Measurements from ENCODE around the gene MMP19. TPM values are rescaled to one million over a fixed set of nuclear protein-coding genes. Genes with fewer than 3 reads are reported as not detected.

The MMP19 gene
- total RNA-seq, 1 donor from 2014 or later, result 0.53 TPM

DNA sequence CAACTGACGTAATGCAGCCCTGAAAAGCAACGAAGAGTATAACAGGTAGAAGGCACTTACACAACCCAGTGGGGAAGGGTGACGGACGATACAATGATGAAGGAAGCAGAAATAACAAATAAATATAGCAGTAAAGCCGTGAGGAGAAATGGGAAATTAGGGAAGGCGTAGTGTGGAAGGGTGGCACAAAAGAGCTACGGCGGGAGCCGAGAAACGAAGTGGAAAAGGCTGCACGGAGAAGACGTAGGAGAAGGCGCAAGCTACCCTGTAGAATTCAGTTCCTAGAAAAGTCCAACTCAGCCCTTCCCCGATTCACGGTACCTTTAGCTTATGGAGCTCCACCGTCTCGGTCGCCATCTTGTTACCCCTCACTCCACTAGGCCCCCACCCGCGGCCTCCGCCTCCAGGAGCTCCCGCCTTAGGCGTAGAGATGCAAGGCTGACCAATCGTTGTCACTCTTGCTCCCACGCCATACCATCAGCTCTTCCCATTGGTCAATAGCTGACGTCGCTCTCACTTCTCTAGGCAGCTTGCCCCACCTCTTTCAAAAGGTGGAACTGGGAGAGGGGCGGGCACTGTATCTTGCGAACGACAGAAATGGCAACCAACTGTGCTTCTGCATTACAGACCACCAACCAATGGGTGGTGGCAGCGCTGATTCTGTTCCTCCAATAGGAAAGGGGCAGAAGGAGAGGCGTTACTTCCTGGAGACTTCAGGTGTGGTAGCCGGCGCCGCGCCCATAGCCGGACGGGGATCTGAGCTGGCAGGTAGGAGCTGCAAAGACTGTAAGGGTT lies 25.2 kb downstream of the MMP19 start, which contains the start of the genes ORMDL2 and SARNP:
TSS of gene ORMDL2 (plus strand) at position 697 of the 795 bp plus-strand sequence. CDS start 959 bp downstream, outside the sequence.
TSS of gene SARNP (minus strand) at position 380 of the 795 bp plus-strand sequence. CDS start at position 357, 23 bp downstream.
- Histone ChIP-seq H3K27me3 (ENCODE audit: control insufficient read depth, insufficient read depth, low read length) (no peaks in the 10 kb centered on the region), H3K4me3 (ENCODE audit: low read depth, low read length) (peak within 1 kb of the TSS; percentile 92), H3K36me3 (ENCODE audit: control insufficient read depth, insufficient read depth, low read length) (peaks cover 21% of the 10 kb centered on the region)
- DNase-seq (ENCODE audit: low read depth) (peak; percentile 100), FAIRE-seq (peak; percentile 66)
- TF ChIP-seq, protein P1, sequence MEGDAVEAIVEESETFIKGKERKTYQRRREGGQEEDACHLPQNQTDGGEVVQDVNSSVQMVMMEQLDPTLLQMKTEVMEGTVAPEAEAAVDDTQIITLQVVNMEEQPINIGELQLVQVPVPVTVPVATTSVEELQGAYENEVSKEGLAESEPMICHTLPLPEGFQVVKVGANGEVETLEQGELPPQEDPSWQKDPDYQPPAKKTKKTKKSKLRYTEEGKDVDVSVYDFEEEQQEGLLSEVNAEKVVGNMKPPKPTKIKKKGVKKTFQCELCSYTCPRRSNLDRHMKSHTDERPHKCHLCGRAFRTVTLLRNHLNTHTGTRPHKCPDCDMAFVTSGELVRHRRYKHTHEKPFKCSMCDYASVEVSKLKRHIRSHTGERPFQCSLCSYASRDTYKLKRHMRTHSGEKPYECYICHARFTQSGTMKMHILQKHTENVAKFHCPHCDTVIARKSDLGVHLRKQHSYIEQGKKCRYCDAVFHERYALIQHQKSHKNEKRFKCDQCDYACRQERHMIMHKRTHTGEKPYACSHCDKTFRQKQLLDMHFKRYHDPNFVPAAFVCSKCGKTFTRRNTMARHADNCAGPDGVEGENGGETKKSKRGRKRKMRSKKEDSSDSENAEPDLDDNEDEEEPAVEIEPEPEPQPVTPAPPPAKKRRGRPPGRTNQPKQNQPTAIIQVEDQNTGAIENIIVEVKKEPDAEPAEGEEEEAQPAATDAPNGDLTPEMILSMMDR (IDR thresholded peaks at IDR 0.05; ENCODE audit: insufficient read depth, low read length, severe bottlenecking), result no peak

DNA sequence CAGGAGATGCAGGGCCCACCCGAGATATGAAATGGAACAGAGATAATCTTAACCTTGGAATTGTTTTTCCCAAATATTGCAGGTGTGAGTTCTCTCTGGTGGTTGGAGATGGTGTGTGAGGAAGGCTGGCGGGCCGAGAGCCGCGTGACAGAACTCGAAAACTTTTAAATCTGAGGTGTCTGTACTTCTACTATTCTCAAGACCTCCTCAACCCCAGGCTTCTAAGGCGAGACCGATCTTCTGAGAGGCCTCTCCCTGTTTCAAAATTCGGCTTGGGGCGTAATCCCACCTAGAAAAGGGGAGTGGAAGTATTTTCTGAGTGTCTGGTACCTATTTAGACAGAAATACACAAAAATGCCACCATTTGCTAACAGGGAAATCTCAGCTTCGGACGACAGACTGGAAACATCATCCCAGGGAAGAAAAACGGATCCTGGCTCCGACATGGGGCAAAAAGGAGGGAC lies 25.8 kb downstream of the MMP19 start:
- no peaks in the 10 kb centered on the region for H3K27me3 ChIP-seq (ENCODE audit: control insufficient read depth, insufficient read depth, low read length)
- no peak for DNase-seq (ENCODE audit: low read depth)
- no peak for FAIRE-seq
- peaks cover 17% of the 10 kb centered on the region for H3K36me3 ChIP-seq (ENCODE audit: control insufficient read depth, insufficient read depth, low read length)
- TF ChIP-seq, protein P1 (IDR thresholded peaks at IDR 0.05; ENCODE audit: insufficient read depth, low read length, severe bottlenecking), result no peak
- H3K4me3 ChIP-seq (ENCODE audit: low read depth, low read length), result peak overlapping the region; percentile 92

GRCh38 chr12:55815473-55815872 lies 27.3 kb downstream of the MMP19 start:
- H3K4me3 ChIP-seq (ENCODE audit: low read depth, low read length), result no peak overlapping the region
- H3K36me3 ChIP-seq (ENCODE audit: control insufficient read depth, insufficient read depth, low read length), result peaks cover 12% of the 10 kb centered on the region
- DNase-seq (ENCODE audit: low read depth) (no peak), FAIRE-seq (no peak)
- no peaks in the 10 kb centered on the region for H3K27me3 ChIP-seq (ENCODE audit: control insufficient read depth, insufficient read depth, low read length)
- TF ChIP-seq, protein P1 (IDR thresholded peaks at IDR 0.05; ENCODE audit: insufficient read depth, low read length, severe bottlenecking), result no peak

GRCh38 chr12:55814257-55814656 lies 28.5 kb downstream of the MMP19 start:
- FAIRE-seq (no peak), DNase-seq (ENCODE audit: low read depth) (no peak)
- Histone ChIP-seq H3K4me3 (ENCODE audit: low read depth, low read length) (no peak overlapping the region), H3K27me3 (ENCODE audit: control insufficient read depth, insufficient read depth, low read length) (no peaks in the 10 kb centered on the region), H3K36me3 (ENCODE audit: control insufficient read depth, insufficient read depth, low read length) (peaks cover 4% of the 10 kb centered on the region)
- TF ChIP-seq, protein P1 (IDR thresholded peaks at IDR 0.05; ENCODE audit: insufficient read depth, low read length, severe bottlenecking), result no peak

- Histone ChIP-seq H3K27me3 (ENCODE audit: control insufficient read depth, insufficient read depth, low read length) (no peaks in the 10 kb centered on the region), H3K36me3 (ENCODE audit: control insufficient read depth, insufficient read depth, low read length) (peaks cover 3% of the 10 kb centered on the region), H3K4me3 (ENCODE audit: low read depth, low read length) (no peak overlapping the region)
- TF ChIP-seq, protein P1 (IDR thresholded peaks at IDR 0.05; ENCODE audit: insufficient read depth, low read length, severe bottlenecking), result no peak
- FAIRE-seq (no peak), DNase-seq (ENCODE audit: low read depth) (no peak)
Observed at GRCh38 chr12:55812088-55812487, 30.6 kb downstream of the MMP19 start.
